HG02943 (cell line): ENCODE data around the gene C1orf232.

ENCODE experiments used
- ATAC-seq: cut with Tn5 transposase; IDR thresholded peaks from one replicate; pipeline ENCODE4 v1.9.1; 2021; ENCODE audit warnings: mild to moderate bottlenecking, low read depth, moderate library complexity; ENCODE audit not compliant: unreplicated experiment

The C1orf232 gene

GRCh38 chr1:26125946-26126320 is 42.8 kb downstream of the C1orf232 start:
- ATAC-seq, result no peak

DNA sequence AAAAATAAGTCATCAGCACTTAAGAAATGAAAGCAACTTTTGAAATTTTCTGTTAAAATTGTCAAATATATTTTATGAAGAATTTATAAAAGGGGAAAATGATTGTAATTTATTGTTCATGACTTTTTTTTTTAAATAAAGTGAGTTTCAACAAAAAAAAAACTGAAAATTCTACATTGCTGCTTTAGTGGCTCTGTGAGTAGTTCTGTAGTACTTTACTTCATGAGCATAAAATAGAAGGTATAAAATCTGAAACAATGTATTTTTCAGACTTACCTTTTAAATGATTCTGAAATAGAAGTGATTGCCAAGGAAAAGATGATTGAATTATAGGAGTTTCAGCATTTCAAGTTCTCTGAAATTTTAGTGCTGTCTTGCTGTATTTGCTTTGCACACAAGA is 43.4 kb downstream of the C1orf232 start:
- ATAC-seq, result no peak

GRCh38 chr1:26124418-26125331 is 44.1 kb downstream of the C1orf232 start:
- no peak for ATAC-seq

GRCh38 chr1:26122988-26123973 is 45.5 kb downstream of the C1orf232 start:
- no peak for ATAC-seq

DNA sequence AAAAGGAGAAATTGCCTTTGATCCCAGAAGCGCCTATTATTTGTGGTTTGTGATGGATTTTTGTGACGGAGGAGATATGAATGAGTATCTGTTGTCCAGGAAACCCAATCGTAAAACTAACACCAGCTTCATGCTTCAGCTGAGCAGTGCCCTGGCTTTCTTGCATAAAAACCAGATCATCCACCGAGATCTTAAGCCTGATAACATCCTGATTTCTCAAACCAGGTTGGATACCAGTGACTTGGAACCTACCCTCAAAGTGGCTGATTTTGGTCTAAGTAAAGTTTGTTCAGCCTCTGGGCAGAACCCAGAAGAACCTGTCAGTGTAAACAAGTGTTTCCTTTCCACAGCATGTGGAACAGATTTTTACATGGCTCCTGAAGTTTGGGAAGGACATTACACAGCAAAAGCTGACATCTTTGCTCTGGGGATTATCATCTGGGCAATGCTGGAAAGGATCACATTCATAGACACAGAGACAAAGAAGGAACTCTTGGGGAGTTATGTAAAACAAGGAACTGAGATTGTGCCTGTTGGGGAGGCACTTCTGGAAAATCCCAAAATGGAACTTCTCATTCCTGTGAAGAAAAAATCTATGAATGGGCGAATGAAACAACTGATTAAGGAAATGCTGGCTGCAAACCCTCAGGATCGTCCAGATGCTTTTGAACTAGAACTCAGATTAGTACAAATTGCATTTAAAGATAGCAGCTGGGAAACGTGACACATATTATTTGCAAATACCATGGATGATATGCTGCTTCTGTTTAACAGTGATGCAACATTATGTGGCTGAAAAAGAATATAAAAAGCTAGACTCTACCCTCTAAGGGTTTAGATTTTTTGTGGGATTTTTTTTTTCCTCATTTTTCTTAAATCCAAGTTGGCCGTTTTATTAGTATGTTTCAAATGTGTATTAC is 46.6 kb downstream of the C1orf232 start:
- ATAC-seq, result no peak

- ATAC-seq, result no peak
These were observed 48.7 kb downstream of the C1orf232 start for GRCh38 chr1:26119892-26120608.

- ATAC-seq, result no peak
These were observed 54.4 kb downstream of the C1orf232 start for GRCh38 chr1:26114165-26114927.
